ENCODE measurements around the gene EXOSC3.

- TF ChIP-seq EZH2phosphoT487 (IDR thresholded peaks at IDR 0.05): no peak
- no peak for TF ChIP-seq CTCF (IDR thresholded peaks at IDR 0.05)
- no peak for TF ChIP-seq EZH2 (IDR thresholded peaks at IDR 0.05)
Observed at GRCh38 chr9:37792122-37792521, 7.3 kb upstream of the EXOSC3 start.

Data from neural progenitor cell (in vitro differentiated cells).